D721Med (cell line): Measurements from ENCODE around the gene ZBTB49.
"Not testable (repeated sequence)": the region's sequence is repeated elsewhere in the genome, so short reads cannot be mapped to it uniquely, and the experiment has no call there.

Source experiments
- DNase-seq: peaks from one replicate; pipeline ENCODE4 v3.0.0; 2011; ENCODE audit warnings: low spot score; ENCODE audit not compliant: insufficient read length
- FAIRE-seq: peaks from 2 replicates; lab custom pipeline; 2011; peaks lifted over from hg19 to GRCh38; lab: Jason Lieb, UNC
- TF ChIP-seq, protein P1 (sequence below): IDR thresholded peaks from 2 replicates; pipeline ENCODE4 v1.5.1; 2012; ENCODE audit warnings: mild to moderate bottlenecking, control low read depth; ENCODE audit not compliant: insufficient read depth; ENCODE audit errors: missing control alignments

Gene ZBTB49

GRCh38 chr4:4249866-4250265 is 40.2 kb upstream of the ZBTB49 start:
- DNase-seq (no peak), FAIRE-seq (no peak)
- TF ChIP-seq, protein P1, sequence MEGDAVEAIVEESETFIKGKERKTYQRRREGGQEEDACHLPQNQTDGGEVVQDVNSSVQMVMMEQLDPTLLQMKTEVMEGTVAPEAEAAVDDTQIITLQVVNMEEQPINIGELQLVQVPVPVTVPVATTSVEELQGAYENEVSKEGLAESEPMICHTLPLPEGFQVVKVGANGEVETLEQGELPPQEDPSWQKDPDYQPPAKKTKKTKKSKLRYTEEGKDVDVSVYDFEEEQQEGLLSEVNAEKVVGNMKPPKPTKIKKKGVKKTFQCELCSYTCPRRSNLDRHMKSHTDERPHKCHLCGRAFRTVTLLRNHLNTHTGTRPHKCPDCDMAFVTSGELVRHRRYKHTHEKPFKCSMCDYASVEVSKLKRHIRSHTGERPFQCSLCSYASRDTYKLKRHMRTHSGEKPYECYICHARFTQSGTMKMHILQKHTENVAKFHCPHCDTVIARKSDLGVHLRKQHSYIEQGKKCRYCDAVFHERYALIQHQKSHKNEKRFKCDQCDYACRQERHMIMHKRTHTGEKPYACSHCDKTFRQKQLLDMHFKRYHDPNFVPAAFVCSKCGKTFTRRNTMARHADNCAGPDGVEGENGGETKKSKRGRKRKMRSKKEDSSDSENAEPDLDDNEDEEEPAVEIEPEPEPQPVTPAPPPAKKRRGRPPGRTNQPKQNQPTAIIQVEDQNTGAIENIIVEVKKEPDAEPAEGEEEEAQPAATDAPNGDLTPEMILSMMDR: no peak

- DNase-seq (no peak), FAIRE-seq (no peak)
- TF ChIP-seq, protein P1: no peak
These were observed 35.9 kb upstream of the ZBTB49 start for GRCh38 chr4:4254199-4254598.

DNA sequence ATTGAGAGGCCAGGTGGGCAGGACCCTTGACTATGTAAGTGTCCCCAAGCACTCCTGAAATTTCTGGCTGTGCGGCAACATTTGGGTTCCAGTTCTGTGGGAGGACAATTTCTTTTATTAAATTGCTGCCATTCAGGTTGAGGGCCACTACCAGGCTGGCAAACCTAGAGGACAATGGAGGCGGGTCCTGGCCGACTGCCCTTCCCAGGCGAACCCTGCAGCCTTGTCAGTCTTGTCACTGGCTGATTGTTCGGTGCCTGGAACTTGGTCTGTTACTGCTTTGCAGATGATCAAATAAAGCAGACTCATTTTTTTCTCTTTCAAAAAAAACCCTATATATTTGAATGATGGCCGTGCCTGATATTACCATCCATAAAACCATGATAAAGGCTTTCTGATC is 35.4 kb upstream of the ZBTB49 start:
- no peak for FAIRE-seq
- DNase-seq: no peak
- TF ChIP-seq, protein P1: no peak

- DNase-seq (no peak), FAIRE-seq (no peak)
- TF ChIP-seq, protein P1: no peak
These were observed 33.3 kb upstream of the ZBTB49 start for GRCh38 chr4:4256799-4257198.

- not testable (repeated sequence) for DNase-seq, FAIRE-seq
These were observed 32.3 kb upstream of the ZBTB49 start for GRCh38 chr4:4257705-4258104.

- TF ChIP-seq, protein P1: no peak
- FAIRE-seq (no peak), DNase-seq (no peak)
These were observed 30.5 kb upstream of the ZBTB49 start for GRCh38 chr4:4259484-4260100.

GRCh38 chr4:4260185-4260751 is 29.8 kb upstream of the ZBTB49 start:
- TF ChIP-seq, protein P1: peak; percentile 33
- DNase-seq (no peak), FAIRE-seq (no peak)

- TF ChIP-seq, protein P1: no peak
- FAIRE-seq: no peak
- no peak for DNase-seq
These were observed 22.1 kb upstream of the ZBTB49 start for GRCh38 chr4:4267981-4268380.
